Measurements from ENCODE around the gene ACYP1. TPM values are rescaled to one million over a fixed set of nuclear protein-coding genes. Genes with fewer than 3 reads are reported as not detected.
A peak's percentile ranks its signal among the peaks of the same experiment; 100 is the strongest.

The ACYP1 gene
- total RNA-seq, 1 experiment from 2014 or later = 30.0 TPM

- H3K27me3 ChIP-seq (ENCODE audit: control insufficient read depth, insufficient read depth, low read length) = no peaks in the 10 kb centered on the region
- no peak overlapping the region for H3K4me3 ChIP-seq (ENCODE audit: insufficient read depth, low read depth, low read length)
- DNase-seq = no peak
- H3K36me3 ChIP-seq (replicated peaks; ENCODE audit: control insufficient read depth, insufficient read depth, low read length) = no peaks in the 10 kb centered on the region
Measured at GRCh38 chr14:75054421-75054820, 9.4 kb downstream of the ACYP1 start.

GRCh38 chr14:75053396-75054291 is 10.2 kb downstream of the ACYP1 start:
- Histone ChIP-seq H3K4me3 (ENCODE audit: insufficient read depth, low read depth, low read length) (no peak overlapping the region), H3K36me3 (replicated peaks; ENCODE audit: control insufficient read depth, insufficient read depth, low read length) (no peaks in the 10 kb centered on the region), H3K27me3 (ENCODE audit: control insufficient read depth, insufficient read depth, low read length) (no peaks in the 10 kb centered on the region)
- DNase-seq = no peak

- no peak overlapping the region for H3K4me3 ChIP-seq (ENCODE audit: insufficient read depth, low read depth, low read length)
- no peak for DNase-seq
- no peaks in the 10 kb centered on the region for H3K36me3 ChIP-seq (replicated peaks; ENCODE audit: control insufficient read depth, insufficient read depth, low read length)
- no peaks in the 10 kb centered on the region for H3K27me3 ChIP-seq (ENCODE audit: control insufficient read depth, insufficient read depth, low read length)
Measured at GRCh38 chr14:75051556-75051899, 12.3 kb downstream of the ACYP1 start.

- Histone ChIP-seq H3K36me3 (replicated peaks; ENCODE audit: control insufficient read depth, insufficient read depth, low read length) (no peaks in the 10 kb centered on the region), H3K4me3 (ENCODE audit: insufficient read depth, low read depth, low read length) (peak within 1 kb of the TSS; percentile 71), H3K27me3 (ENCODE audit: control insufficient read depth, insufficient read depth, low read length) (no peaks in the 10 kb centered on the region)
- peak; percentile 95 for DNase-seq
Measured at GRCh38 chr14:75050852-75051555, 12.8 kb downstream of the ACYP1 start, which contains the start of gene MLH3. TSS of gene MLH3 (minus strand) at chr14:75051467. CDS start at chr14:75049655, 1,812 bp downstream.

- no peak for DNase-seq
- H3K4me3 ChIP-seq (ENCODE audit: insufficient read depth, low read depth, low read length) = no peak overlapping the region
- H3K27me3 ChIP-seq (ENCODE audit: control insufficient read depth, insufficient read depth, low read length) = no peaks in the 10 kb centered on the region
- H3K36me3 ChIP-seq (replicated peaks; ENCODE audit: control insufficient read depth, insufficient read depth, low read length) = no peaks in the 10 kb centered on the region
Measured at GRCh38 chr14:75049731-75050201, 14.1 kb downstream of the ACYP1 start.

GRCh38 chr14:75049136-75049535 is 14.7 kb downstream of the ACYP1 start:
- Histone ChIP-seq H3K36me3 (replicated peaks; ENCODE audit: control insufficient read depth, insufficient read depth, low read length) (no peaks in the 10 kb centered on the region), H3K4me3 (ENCODE audit: insufficient read depth, low read depth, low read length) (no peak overlapping the region), H3K27me3 (ENCODE audit: control insufficient read depth, insufficient read depth, low read length) (no peaks in the 10 kb centered on the region)
- no peak for DNase-seq

- H3K27me3 ChIP-seq (ENCODE audit: control insufficient read depth, insufficient read depth, low read length) = no peaks in the 10 kb centered on the region
- H3K36me3 ChIP-seq (replicated peaks; ENCODE audit: control insufficient read depth, insufficient read depth, low read length) = no peaks in the 10 kb centered on the region
- no peak for DNase-seq
- no peak overlapping the region for H3K4me3 ChIP-seq (ENCODE audit: insufficient read depth, low read depth, low read length)
Measured at GRCh38 chr14:75048101-75048500, 15.7 kb downstream of the ACYP1 start.

GRCh38 chr14:75047506-75047905 is 16.3 kb downstream of the ACYP1 start:
- no peaks in the 10 kb centered on the region for H3K27me3 ChIP-seq (ENCODE audit: control insufficient read depth, insufficient read depth, low read length)
- H3K36me3 ChIP-seq (replicated peaks; ENCODE audit: control insufficient read depth, insufficient read depth, low read length) = no peaks in the 10 kb centered on the region
- DNase-seq = no peak
- H3K4me3 ChIP-seq (ENCODE audit: insufficient read depth, low read depth, low read length) = no peak overlapping the region

- H3K36me3 ChIP-seq (replicated peaks; ENCODE audit: control insufficient read depth, insufficient read depth, low read length) = no peaks in the 10 kb centered on the region; the same call in 1 of the 2 replicates
- no peak overlapping the region for H3K4me3 ChIP-seq (ENCODE audit: insufficient read depth, low read depth, low read length)
- H3K27me3 ChIP-seq (ENCODE audit: control insufficient read depth, insufficient read depth, low read length) = no peaks in the 10 kb centered on the region
- DNase-seq = no peak
Measured at GRCh38 chr14:75046899-75047298, 16.9 kb downstream of the ACYP1 start.

- no peak overlapping the region for H3K4me3 ChIP-seq (ENCODE audit: insufficient read depth, low read depth, low read length)
- no peaks in the 10 kb centered on the region for H3K27me3 ChIP-seq (ENCODE audit: control insufficient read depth, insufficient read depth, low read length)
- DNase-seq = no peak
Measured at GRCh38 chr14:75046275-75046674, 17.5 kb downstream of the ACYP1 start.

GRCh38 chr14:75044752-75045151 is 19.1 kb downstream of the ACYP1 start:
- no peak overlapping the region for H3K4me3 ChIP-seq (ENCODE audit: insufficient read depth, low read depth, low read length)
- H3K27me3 ChIP-seq (ENCODE audit: control insufficient read depth, insufficient read depth, low read length) = no peaks in the 10 kb centered on the region
- no peaks in the 10 kb centered on the region; the same call in 1 of the 2 replicates for H3K36me3 ChIP-seq (replicated peaks; ENCODE audit: control insufficient read depth, insufficient read depth, low read length)
- no peak for DNase-seq

More at GRCh38 chr14:75046275-75046674, 17.5 kb downstream of the ACYP1 start:
- H3K36me3 ChIP-seq (replicated peaks; ENCODE audit: control insufficient read depth, insufficient read depth, low read length) = no peaks in the 10 kb centered on the region; the same call in 1 of the 2 replicates

- H3K27me3 ChIP-seq (ENCODE audit: control insufficient read depth, insufficient read depth, low read length) = no peaks in the 10 kb centered on the region
- peaks cover 1% of the 10 kb centered on the region for H3K36me3 ChIP-seq (replicated peaks; ENCODE audit: control insufficient read depth, insufficient read depth, low read length)
- DNase-seq = no peak
- no peak overlapping the region for H3K4me3 ChIP-seq (ENCODE audit: insufficient read depth, low read depth, low read length)
Measured at GRCh38 chr14:75044322-75044721, 19.5 kb downstream of the ACYP1 start.

- DNase-seq = no peak
Measured at GRCh38 chr14:75042035-75042434, 21.8 kb downstream of the ACYP1 start.

GRCh38 chr14:75041613-75042012 is 22.2 kb downstream of the ACYP1 start:
- H3K4me3 ChIP-seq (ENCODE audit: insufficient read depth, low read depth, low read length) = no peak overlapping the region
- H3K27me3 ChIP-seq (ENCODE audit: control insufficient read depth, insufficient read depth, low read length) = no peaks in the 10 kb centered on the region
- DNase-seq = no peak
- peaks cover 4% of the 10 kb centered on the region for H3K36me3 ChIP-seq (replicated peaks; ENCODE audit: control insufficient read depth, insufficient read depth, low read length)

More at GRCh38 chr14:75042035-75042434, 21.8 kb downstream of the ACYP1 start:
- peaks cover 3% of the 10 kb centered on the region for H3K36me3 ChIP-seq (replicated peaks; ENCODE audit: control insufficient read depth, insufficient read depth, low read length)
- H3K27me3 ChIP-seq (ENCODE audit: control insufficient read depth, insufficient read depth, low read length) = no peaks in the 10 kb centered on the region
- no peak overlapping the region for H3K4me3 ChIP-seq (ENCODE audit: insufficient read depth, low read depth, low read length)

GRCh38 chr14:75040959-75041358 is 22.9 kb downstream of the ACYP1 start:
- H3K27me3 ChIP-seq (ENCODE audit: control insufficient read depth, insufficient read depth, low read length) = no peaks in the 10 kb centered on the region
- no peak overlapping the region for H3K4me3 ChIP-seq (ENCODE audit: insufficient read depth, low read depth, low read length)
- no peak for DNase-seq

More at GRCh38 chr14:75040959-75041358, 22.9 kb downstream of the ACYP1 start:
- peaks cover 4% of the 10 kb centered on the region for H3K36me3 ChIP-seq (replicated peaks; ENCODE audit: control insufficient read depth, insufficient read depth, low read length)
